ENCODE data around the gene CPA1.

The CPA1 gene

GRCh38 chr7:130397758-130398073 is 17.4 kb downstream of the CPA1 start:
- H3F3A ChIP-seq (ENCODE audit: insufficient read depth, low read length): no peaks in the 10 kb centered on the region
- no peaks in the 10 kb centered on the region for H4K20me1 ChIP-seq (ENCODE audit: insufficient read depth, low read length)
- H3K9ac ChIP-seq (ENCODE audit: low read length): no peak overlapping the region
- H3K79me2 ChIP-seq (ENCODE audit: insufficient read depth, low read length): no peaks in the 10 kb centered on the region
- no peak overlapping the region for H2AFZ ChIP-seq (ENCODE audit: low read length)
- H3K27ac ChIP-seq (ENCODE audit: low read depth, low read length, poor library complexity, severe bottlenecking): no peak overlapping the region
- TF ChIP-seq EZH2 (IDR thresholded peaks at IDR 0.05; ENCODE audit: borderline replicate concordance, low read length) (no peak), CTCF (IDR thresholded peaks at IDR 0.05; ENCODE audit: low read length) (no peak)
- H3K4me1 ChIP-seq (ENCODE audit: insufficient read depth, low read length, severe bottlenecking): peaks cover 26% of the 10 kb centered on the region
- H3K4me3 ChIP-seq (ENCODE audit: low read depth, low read length, poor library complexity, severe bottlenecking): no peak overlapping the region
- H3K9me2 ChIP-seq (ENCODE audit: low read depth, low read length): no peaks in the 10 kb centered on the region
- no peaks in the 10 kb centered on the region for H3K9me3 ChIP-seq (ENCODE audit: low read length)
- no peak overlapping the region for H3K4me2 ChIP-seq (ENCODE audit: low read length)
- no peaks in the 10 kb centered on the region for H3K27me3 ChIP-seq (ENCODE audit: insufficient read depth, low read length)
- H3K36me3 ChIP-seq (ENCODE audit: insufficient read depth, low read length): peaks cover 26% of the 10 kb centered on the region; the same call in 1 of the 2 replicates

- Histone ChIP-seq H3K4me1 (ENCODE audit: insufficient read depth, low read length, severe bottlenecking) (peaks cover 26% of the 10 kb centered on the region), H3K27ac (ENCODE audit: low read depth, low read length, poor library complexity, severe bottlenecking) (peak overlapping the region; percentile 2), H4K20me1 (ENCODE audit: insufficient read depth, low read length) (no peaks in the 10 kb centered on the region), H3K4me3 (ENCODE audit: low read depth, low read length, poor library complexity, severe bottlenecking) (no peak overlapping the region), H3K9me2 (ENCODE audit: low read depth, low read length) (no peaks in the 10 kb centered on the region), H3K27me3 (ENCODE audit: insufficient read depth, low read length) (no peaks in the 10 kb centered on the region), H2AFZ (ENCODE audit: low read length) (no peak overlapping the region), H3K9me3 (ENCODE audit: low read length) (no peaks in the 10 kb centered on the region), H3K79me2 (ENCODE audit: insufficient read depth, low read length) (no peaks in the 10 kb centered on the region), H3K9ac (ENCODE audit: low read length) (no peak overlapping the region), H3K36me3 (ENCODE audit: insufficient read depth, low read length) (peaks cover 29% of the 10 kb centered on the region; the same call in 1 of the 2 replicates), H3K4me2 (ENCODE audit: low read length) (no peak overlapping the region), H3F3A (ENCODE audit: insufficient read depth, low read length) (no peaks in the 10 kb centered on the region)
- no peak for TF ChIP-seq EZH2 (IDR thresholded peaks at IDR 0.05; ENCODE audit: borderline replicate concordance, low read length)
These were observed 18.3 kb downstream of the CPA1 start for GRCh38 chr7:130398526-130399090.

- Histone ChIP-seq H3K27me3 (ENCODE audit: insufficient read depth, low read length) (no peaks in the 10 kb centered on the region), H3K4me3 (ENCODE audit: low read depth, low read length, poor library complexity, severe bottlenecking) (no peak overlapping the region), H3K9me3 (ENCODE audit: low read length) (no peaks in the 10 kb centered on the region), H3K4me2 (ENCODE audit: low read length) (no peak overlapping the region), H4K20me1 (ENCODE audit: insufficient read depth, low read length) (no peaks in the 10 kb centered on the region), H3K79me2 (ENCODE audit: insufficient read depth, low read length) (no peaks in the 10 kb centered on the region), H3F3A (ENCODE audit: insufficient read depth, low read length) (no peaks in the 10 kb centered on the region), H3K36me3 (ENCODE audit: insufficient read depth, low read length) (peaks cover 29% of the 10 kb centered on the region; the same call in 1 of the 2 replicates), H2AFZ (ENCODE audit: low read length) (no peak overlapping the region), H3K9ac (ENCODE audit: low read length) (no peak overlapping the region), H3K9me2 (ENCODE audit: low read depth, low read length) (no peaks in the 10 kb centered on the region), H3K4me1 (ENCODE audit: insufficient read depth, low read length, severe bottlenecking) (peaks cover 10% of the 10 kb centered on the region), H3K27ac (ENCODE audit: low read depth, low read length, poor library complexity, severe bottlenecking) (no peak overlapping the region)
- TF ChIP-seq EZH2 (IDR thresholded peaks at IDR 0.05; ENCODE audit: borderline replicate concordance, low read length) (no peak), CTCF (IDR thresholded peaks at IDR 0.05; ENCODE audit: low read length) (no peak)
These were observed 19.9 kb downstream of the CPA1 start for GRCh38 chr7:130400120-130400572.

GRCh38 chr7:130401101-130401500 is 20.8 kb downstream of the CPA1 start:
- H3K79me2 ChIP-seq (ENCODE audit: insufficient read depth, low read length): no peaks in the 10 kb centered on the region
- H3K4me3 ChIP-seq (ENCODE audit: low read depth, low read length, poor library complexity, severe bottlenecking): no peak overlapping the region
- H3K9ac ChIP-seq (ENCODE audit: low read length): no peak overlapping the region
- no peaks in the 10 kb centered on the region for H3K27me3 ChIP-seq (ENCODE audit: insufficient read depth, low read length)
- H3K9me2 ChIP-seq (ENCODE audit: low read depth, low read length): no peaks in the 10 kb centered on the region
- no peak overlapping the region for H3K4me2 ChIP-seq (ENCODE audit: low read length)
- no peaks in the 10 kb centered on the region for H3K9me3 ChIP-seq (ENCODE audit: low read length)
- H3K27ac ChIP-seq (ENCODE audit: low read depth, low read length, poor library complexity, severe bottlenecking): no peak overlapping the region
- TF ChIP-seq EZH2 (IDR thresholded peaks at IDR 0.05; ENCODE audit: borderline replicate concordance, low read length) (no peak), CTCF (IDR thresholded peaks at IDR 0.05; ENCODE audit: low read length) (no peak)
- no peak overlapping the region for H2AFZ ChIP-seq (ENCODE audit: low read length)
- peaks cover 29% of the 10 kb centered on the region; the same call in 1 of the 2 replicates for H3K36me3 ChIP-seq (ENCODE audit: insufficient read depth, low read length)
- no peaks in the 10 kb centered on the region for H4K20me1 ChIP-seq (ENCODE audit: insufficient read depth, low read length)
- no peaks in the 10 kb centered on the region for H3F3A ChIP-seq (ENCODE audit: insufficient read depth, low read length)
- H3K4me1 ChIP-seq (ENCODE audit: insufficient read depth, low read length, severe bottlenecking): peaks cover 10% of the 10 kb centered on the region
